DND-41 (cell line): ENCODE data around the gene CSPG5.

Source experiments
- ATAC-seq: fragments of 200-7000 bp; cut with Tn5 transposase; 3 replicates; pipeline ENCODE4 v1.9.1; 2021; ENCODE audit warnings: low read depth; ENCODE audit not compliant: insufficient read depth
- DNase-seq: peaks from one replicate; pipeline ENCODE4 v3.0.0-alpha.2; 2020
- H2AFZ ChIP-seq: 2 replicates; pipeline ENCODE4 v1.6.0; 2012; ENCODE audit warnings: low read depth, low read length
- H3K27ac ChIP-seq: 2 replicates; pipeline ENCODE4 v1.5.1; 2012; ENCODE audit warnings: low read length, inconsistent platforms
- H3K27me3 ChIP-seq: fragments of 200-600 bp; sonication (generic); 2 replicates; pipeline ENCODE4 v1.6.0; 2012; ENCODE audit warnings: low read length, mild to moderate bottlenecking, inconsistent platforms; ENCODE audit not compliant: insufficient read depth, poor library complexity
- H3K36me3 ChIP-seq: 2 replicates; pipeline ENCODE4 v1.5.1; 2012; ENCODE audit warnings: low read length, inconsistent platforms; ENCODE audit not compliant: insufficient read depth
- H3K4me1 ChIP-seq: 2 replicates; pipeline ENCODE4 v1.5.1; 2012; ENCODE audit warnings: mild to moderate bottlenecking, low read length; ENCODE audit not compliant: insufficient read depth
- H3K4me2 ChIP-seq: 2 replicates; pipeline ENCODE4 v1.6.0; 2012; ENCODE audit warnings: mild to moderate bottlenecking, moderate library complexity, low read length, inconsistent platforms; ENCODE audit not compliant: insufficient read depth
- H3K4me3 ChIP-seq, 2 experiments: fragments of 200-600 bp in 1 of 2; shearing (Covaris generic) in 1 of 2; 2 replicates each; pipeline ENCODE4 v1.5.1; 2012 to 2016; ENCODE audit warnings: inconsistent platforms in 2 of 2, low read length in 2 of 2, mild to moderate bottlenecking in 2 of 2, low read depth in 1 of 2, moderate library complexity in 1 of 2
- H3K79me2 ChIP-seq: 2 replicates; pipeline ENCODE4 v1.6.0; 2012; ENCODE audit warnings: low read length, inconsistent platforms; ENCODE audit not compliant: insufficient read depth
- H3K9ac ChIP-seq: 2 replicates; pipeline ENCODE4 v1.6.0; 2012; ENCODE audit warnings: low read depth, mild to moderate bottlenecking, inconsistent platforms, low read length, moderate library complexity
- H3K9me3 ChIP-seq: 2 replicates; pipeline ENCODE4 v1.5.1; 2012; ENCODE audit warnings: low read length, moderate library complexity, mild to moderate bottlenecking, inconsistent platforms; ENCODE audit not compliant: insufficient read depth, severe bottlenecking
- H4K20me1 ChIP-seq: 2 replicates; pipeline ENCODE4 v1.6.0; 2012; ENCODE audit warnings: low read length; ENCODE audit not compliant: insufficient read depth
- CTCF ChIP-seq: IDR thresholded peaks from 2 replicates; pipeline ENCODE4 v1.5.1; 2012; ENCODE audit warnings: borderline replicate concordance, low read length, moderate library complexity, mild to moderate bottlenecking; ENCODE audit not compliant: poor library complexity, severe bottlenecking; ENCODE audit errors: extremely low read depth
- EZH2 ChIP-seq: IDR thresholded peaks from 3 replicates; pipeline ENCODE4 v1.6.1; 2012; ENCODE audit warnings: borderline replicate concordance, low read depth, mild to moderate bottlenecking, moderate library complexity, low read length, inconsistent platforms; ENCODE audit not compliant: severe bottlenecking

Gene CSPG5

GRCh38 chr3:47522082-47522987 is 56.3 kb downstream of the CSPG5 start:
- Histone ChIP-seq H3K9me3 (no peaks in the 10 kb centered on the region), H3K27ac (peak overlapping the region; percentile 69), H3K9ac (peak overlapping the region; percentile 42), H3K36me3 (no peaks in the 10 kb centered on the region), H3K4me3 (no peak overlapping the region), H3K4me1 (peaks cover 8% of the 10 kb centered on the region), H4K20me1 (no peaks in the 10 kb centered on the region), H3K27me3 (no peaks in the 10 kb centered on the region), H3K79me2 (no peaks in the 10 kb centered on the region), H3K4me2 (peak overlapping the region; percentile 22; the same call in 1 of the 2 replicates), H2AFZ (peak overlapping the region; percentile 93)
- TF ChIP-seq CTCF (peak; percentile 91), EZH2 (no peak)
- DNase-seq (peak; percentile 87), ATAC-seq (peak; percentile 95)

- Histone ChIP-seq H4K20me1 (no peaks in the 10 kb centered on the region), H3K27me3 (no peaks in the 10 kb centered on the region), H3K9me3 (no peaks in the 10 kb centered on the region), H3K27ac (no peak overlapping the region), H2AFZ (peak overlapping the region; percentile 93; the same call in 1 of the 2 replicates), H3K36me3 (no peaks in the 10 kb centered on the region), H3K4me1 (peaks cover 8% of the 10 kb centered on the region), H3K4me3 (no peak overlapping the region), H3K9ac (no peak overlapping the region), H3K4me2 (no peak overlapping the region), H3K79me2 (no peaks in the 10 kb centered on the region)
- no peak for ATAC-seq
- no peak for DNase-seq
- no peak for TF ChIP-seq EZH2
- TF ChIP-seq CTCF, result no peak
These were observed 57.9 kb downstream of the CSPG5 start for GRCh38 chr3:47520756-47521155.

- Histone ChIP-seq H3K9me3 (no peaks in the 10 kb centered on the region), H2AFZ (peak overlapping the region; percentile 27; the same call in 1 of the 2 replicates), H3K79me2 (peaks cover 2% of the 10 kb centered on the region), H4K20me1 (no peaks in the 10 kb centered on the region), H3K9ac (no peak overlapping the region), H3K4me2 (no peak overlapping the region), H3K36me3 (no peaks in the 10 kb centered on the region), H3K27ac (no peak overlapping the region), H3K4me3 (no peak overlapping the region), H3K27me3 (no peaks in the 10 kb centered on the region), H3K4me1 (peaks cover 14% of the 10 kb centered on the region)
- no peak for ATAC-seq
- no peak for TF ChIP-seq EZH2
- no peak for TF ChIP-seq CTCF
- DNase-seq, result no peak
These were observed 60.7 kb downstream of the CSPG5 start for GRCh38 chr3:47517937-47518336.
